ENCODE data around the gene BORCS8. TPM values are rescaled to one million over a fixed set of nuclear protein-coding genes. Genes with fewer than 3 reads are reported as not detected.
A peak's percentile ranks its signal among the peaks of the same experiment; 100 is the strongest.
"Not testable (repeated sequence)": the region's sequence is repeated elsewhere in the genome, so short reads cannot be mapped to it uniquely, and the experiment has no call there.

Gene BORCS8
- total and polyA plus RNA-seq, 7 experiments from 2014 or later = 21.9 to 48.2 (median 28.1) TPM

DNA sequence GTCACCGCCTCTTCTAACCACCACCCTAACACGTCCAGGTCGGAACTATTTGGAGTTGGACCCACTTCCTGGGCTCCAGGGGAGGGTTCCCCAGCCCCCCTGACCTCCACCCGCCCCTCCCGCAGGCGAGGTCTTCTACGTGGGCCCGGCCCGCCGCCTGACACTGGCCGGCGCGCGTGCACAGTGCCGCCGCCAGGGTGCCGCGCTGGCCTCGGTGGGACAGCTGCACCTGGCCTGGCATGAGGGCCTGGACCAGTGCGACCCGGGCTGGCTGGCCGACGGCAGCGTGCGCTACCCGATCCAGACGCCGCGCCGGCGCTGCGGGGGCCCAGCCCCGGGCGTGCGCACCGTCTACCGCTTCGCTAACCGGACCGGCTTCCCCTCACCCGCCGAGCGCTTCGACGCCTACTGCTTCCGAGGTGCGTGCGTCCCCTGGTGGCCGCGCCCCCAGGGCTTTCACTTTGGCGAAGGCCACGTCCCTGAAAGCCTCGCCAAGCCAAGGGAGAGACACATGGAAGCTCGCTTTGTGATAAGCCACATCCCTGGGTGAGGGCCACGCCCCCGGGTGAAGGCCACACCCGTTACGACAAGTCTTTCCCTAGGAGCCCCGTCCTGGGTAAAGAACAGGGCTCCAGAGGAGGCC lies 33.0 kb upstream of the BORCS8 start:
- H3K27ac Mint-ChIP-seq = peak overlapping the region in 1 of 9 donors; percentile 13
- ATAC-seq (peak; percentile 94), DNase-seq (peak; percentile 63 to 79 (median 75))
- H3K36me3 Mint-ChIP-seq = no peaks in the 10 kb centered on the region
- H3K4me1 Mint-ChIP-seq = peaks cover 0 to 4% (median 2%) of the 10 kb centered on the region in 7 donors
- H3K36me3 ChIP-seq (ENCODE audit: control insufficient read depth in 2 of 3, insufficient read depth in 3 of 3, low read length in 3 of 3) = no peaks in the 10 kb centered on the region
- peak overlapping the region; percentile 47 for H3K4me3 ChIP-seq (ENCODE audit: low read length)
- ChIA-PET CTCF (interaction anchor here (0.6 to 2.4 kb wide), 6 partner anchors 17 to 50 kb away, joined by 3 to 7 read pairs (median 4); partner anchors contain the start of gene BORCS8), POLR2A (interaction anchor here (1.8 kb wide), 1 partner anchor 32 kb away, joined by 4 read pairs; no protein-coding TSS in a partner anchor)
- no peak overlapping the region for H3K27ac ChIP-seq (ENCODE audit: low read depth, low read length)
- peaks cover 0 to 20% (median 7%) of the 10 kb centered on the region in 5 donors for H3K27me3 Mint-ChIP-seq
- H3K27me3 ChIP-seq (ENCODE audit: control insufficient read depth in 2 of 2, insufficient read depth in 2 of 2, low read length in 2 of 2) = no peaks in the 10 kb centered on the region
- no peaks in the 10 kb centered on the region for H3K9me3 ChIP-seq (ENCODE audit: control insufficient read depth in 2 of 3, low read length in 3 of 3)
- intact Hi-C loops (cut with micrococcal nuclease) = loop anchor here (1.0 to 2.0 kb wide), 6 partner anchors 32 to 172 kb away; partner anchors contain the start of genes BORCS8 (in 1 of the 2), RFXANK (in 1 of the 2) and TMEM161A (in 1 of the 2)
- H3K9me3 Mint-ChIP-seq = no peaks in the 10 kb centered on the region
- peak overlapping the region; percentile 45 to 85 (median 76) for H3K4me3 Mint-ChIP-seq
- peaks cover 0 to 9% of the 10 kb centered on the region in 2 donors for H3K4me1 ChIP-seq (ENCODE audit: control insufficient read depth in 2 of 2, insufficient read depth in 2 of 2, low read length in 2 of 2)

DNA sequence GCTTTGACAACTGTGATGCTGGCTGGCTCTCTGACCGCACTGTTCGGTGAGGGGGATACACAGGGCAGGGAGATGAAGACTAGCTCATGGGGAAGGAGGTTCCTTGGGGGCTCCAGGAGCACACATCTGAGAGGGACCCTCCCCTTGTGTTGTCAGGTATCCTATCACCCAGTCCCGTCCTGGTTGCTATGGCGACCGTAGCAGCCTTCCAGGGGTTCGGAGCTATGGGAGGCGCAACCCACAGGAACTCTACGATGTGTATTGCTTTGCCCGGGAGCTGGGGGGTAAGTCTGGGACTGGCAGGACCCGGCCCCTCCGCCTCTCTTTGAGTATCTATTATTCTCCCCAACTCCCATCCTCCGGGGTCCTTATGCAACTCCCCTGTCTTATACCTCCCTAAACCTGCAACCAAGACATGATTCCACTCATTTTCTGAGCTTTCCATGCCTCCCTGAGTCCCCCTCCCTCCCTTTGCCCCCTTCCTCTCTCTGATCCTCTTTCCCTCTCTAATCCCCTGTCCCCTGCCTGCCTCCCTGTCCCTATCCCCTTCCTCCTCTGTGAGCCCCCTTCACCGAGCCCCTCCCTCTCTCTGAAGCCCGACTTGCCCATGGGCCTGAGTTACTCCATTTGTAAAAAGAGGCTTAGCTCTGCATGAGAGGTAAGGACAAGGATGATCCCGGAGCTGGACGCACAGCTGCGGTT lies 32.3 kb upstream of the BORCS8 start:
- no peaks in the 10 kb centered on the region for H3K36me3 Mint-ChIP-seq
- peaks cover 0 to 4% (median 2%) of the 10 kb centered on the region in 7 donors for H3K4me1 Mint-ChIP-seq
- Histone ChIP-seq H3K36me3 (ENCODE audit: control insufficient read depth in 2 of 3, insufficient read depth in 3 of 3, low read length in 3 of 3) (no peaks in the 10 kb centered on the region), H3K27ac (ENCODE audit: low read depth, low read length) (no peak overlapping the region), H3K9me3 (ENCODE audit: control insufficient read depth in 2 of 3, low read length in 3 of 3) (no peaks in the 10 kb centered on the region), H3K4me3 (ENCODE audit: low read length) (peak overlapping the region; percentile 47), H3K4me1 (ENCODE audit: control insufficient read depth in 2 of 2, insufficient read depth in 2 of 2, low read length in 2 of 2) (peaks cover 0 to 9% of the 10 kb centered on the region in 2 donors), H3K27me3 (ENCODE audit: control insufficient read depth in 2 of 2, insufficient read depth in 2 of 2, low read length in 2 of 2) (no peaks in the 10 kb centered on the region)
- DNase-seq (no peak), ATAC-seq (no peak)
- peaks cover 0 to 20% (median 7%) of the 10 kb centered on the region in 5 donors for H3K27me3 Mint-ChIP-seq
- no peaks in the 10 kb centered on the region for H3K9me3 Mint-ChIP-seq
- intact Hi-C loops (cut with micrococcal nuclease) = loop anchor here (2.0 kb wide), 4 partner anchors 32 to 172 kb away; partner anchors contain the start of genes BORCS8 (in 1 of the 2), RFXANK (in 1 of the 2) and TMEM161A (in 1 of the 2)
- no peak overlapping the region for H3K27ac Mint-ChIP-seq
- H3K4me3 Mint-ChIP-seq = peak overlapping the region in 9 of 10 donors; percentile 10 to 81 (median 67)
- CTCF ChIA-PET = interaction anchor here (0.8 to 2.4 kb wide), 2 partner anchors 23 to 50 kb away, joined by 3 to 7 read pairs; no protein-coding TSS in a partner anchor
- POLR2A ChIA-PET = interaction anchor here (1.8 kb wide), 1 partner anchor 31 kb away, joined by 4 read pairs; no protein-coding TSS in a partner anchor

- no peak overlapping the region for H3K27ac Mint-ChIP-seq
- Histone ChIP-seq H3K4me3 (ENCODE audit: low read length) (no peak overlapping the region), H3K27me3 (ENCODE audit: control insufficient read depth in 2 of 2, insufficient read depth in 2 of 2, low read length in 2 of 2) (no peaks in the 10 kb centered on the region), H3K36me3 (ENCODE audit: control insufficient read depth in 2 of 3, insufficient read depth in 3 of 3, low read length in 3 of 3) (no peaks in the 10 kb centered on the region), H3K9me3 (ENCODE audit: control insufficient read depth in 2 of 3, low read length in 3 of 3) (no peaks in the 10 kb centered on the region), H3K27ac (ENCODE audit: low read depth, low read length) (no peak overlapping the region), H3K4me1 (ENCODE audit: control insufficient read depth in 2 of 2, insufficient read depth in 2 of 2, low read length in 2 of 2) (peaks cover 0 to 9% of the 10 kb centered on the region in 2 donors)
- H3K9me3 Mint-ChIP-seq = no peaks in the 10 kb centered on the region
- POLR2A ChIA-PET = no interaction called here
- DNase-seq (no peak), ATAC-seq (no peak)
- H3K4me3 Mint-ChIP-seq = peak overlapping the region in 4 of 10 donors; percentile 4 to 81 (median 29)
- peaks cover 0 to 4% (median 2%) of the 10 kb centered on the region in 7 donors for H3K4me1 Mint-ChIP-seq
- CTCF ChIA-PET = no interaction called here
- H3K27me3 Mint-ChIP-seq = peaks cover 0 to 17% (median 5%) of the 10 kb centered on the region in 5 donors
- no peaks in the 10 kb centered on the region for H3K36me3 Mint-ChIP-seq
- intact Hi-C loops (cut with micrococcal nuclease) = loop anchor here (2.0 kb wide), 4 partner anchors 31 to 171 kb away; partner anchors contain the start of genes BORCS8 (in 1 of the 2), RFXANK (in 1 of the 2) and TMEM161A (in 1 of the 2)
Measured at GRCh38 chr19:19223636-19224035, 31.7 kb upstream of the BORCS8 start.

GRCh38 chr19:19223060-19223459 lies 31.1 kb upstream of the BORCS8 start:
- peaks cover 0 to 17% (median under 1%) of the 10 kb centered on the region in 5 donors for H3K27me3 Mint-ChIP-seq
- H3K27ac ChIP-seq (ENCODE audit: low read depth, low read length) = no peak overlapping the region
- no peak for ATAC-seq
- intact Hi-C loops (cut with micrococcal nuclease) = no loop called here
- CTCF ChIA-PET = no interaction called here
- H3K4me3 Mint-ChIP-seq = no peak overlapping the region
- peaks cover 0 to 9% of the 10 kb centered on the region in 2 donors for H3K4me1 ChIP-seq (ENCODE audit: control insufficient read depth in 2 of 2, insufficient read depth in 2 of 2, low read length in 2 of 2)
- H3K4me1 Mint-ChIP-seq = peaks cover 0 to 4% (median 2%) of the 10 kb centered on the region in 7 donors
- H3K36me3 ChIP-seq (ENCODE audit: control insufficient read depth in 2 of 3, insufficient read depth in 3 of 3, low read length in 3 of 3) = no peaks in the 10 kb centered on the region
- POLR2A ChIA-PET = no interaction called here
- DNase-seq = no peak
- H3K36me3 Mint-ChIP-seq = no peaks in the 10 kb centered on the region
- no peaks in the 10 kb centered on the region for H3K9me3 ChIP-seq (ENCODE audit: control insufficient read depth in 2 of 3, low read length in 3 of 3)
- H3K27ac Mint-ChIP-seq = no peak overlapping the region
- H3K27me3 ChIP-seq (ENCODE audit: control insufficient read depth in 2 of 2, insufficient read depth in 2 of 2, low read length in 2 of 2) = no peaks in the 10 kb centered on the region
- H3K9me3 Mint-ChIP-seq = no peaks in the 10 kb centered on the region
- no peak overlapping the region for H3K4me3 ChIP-seq (ENCODE audit: low read length)

DNA sequence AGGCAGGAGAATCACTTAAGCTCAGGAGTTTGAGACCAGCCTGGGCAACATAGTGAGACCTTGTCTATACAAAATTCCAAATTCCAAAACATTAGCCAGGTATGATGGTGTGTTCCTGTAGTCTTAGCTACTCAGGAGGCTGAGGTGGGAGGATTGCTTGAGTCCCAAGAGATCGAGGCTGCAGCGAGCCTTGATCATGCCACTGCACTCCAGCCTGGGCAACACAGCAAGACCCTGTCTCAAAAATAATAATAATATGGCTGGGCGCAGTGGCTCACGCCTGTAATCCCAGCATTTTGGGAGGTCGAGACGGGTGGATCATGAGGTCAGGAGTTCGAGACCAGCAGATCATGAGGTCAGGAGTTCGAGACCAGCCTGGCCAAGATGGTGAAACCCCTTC lies 29.0 kb upstream of the BORCS8 start:
- POLR2A ChIA-PET; H3K9me3 Mint-ChIP-seq; ATAC-seq; H3K36me3 ChIP-seq (ENCODE audit: control insufficient read depth in 2 of 3, insufficient read depth in 3 of 3, low read length in 3 of 3); H3K4me3 Mint-ChIP-seq; H3K27ac Mint-ChIP-seq; H3K27me3 ChIP-seq (ENCODE audit: control insufficient read depth in 2 of 2, insufficient read depth in 2 of 2, low read length in 2 of 2); H3K4me3 ChIP-seq (ENCODE audit: low read length); H3K9me3 ChIP-seq (ENCODE audit: control insufficient read depth in 2 of 3, low read length in 3 of 3); H3K4me1 Mint-ChIP-seq; intact Hi-C loops (cut with micrococcal nuclease); H3K4me1 ChIP-seq (ENCODE audit: control insufficient read depth in 2 of 2, insufficient read depth in 2 of 2, low read length in 2 of 2); H3K27ac ChIP-seq (ENCODE audit: low read depth, low read length); DNase-seq; H3K36me3 Mint-ChIP-seq: not testable (repeated sequence)
- H3K27me3 Mint-ChIP-seq = peaks cover 0 to 18% (median 12%) of the 10 kb centered on the region in 5 donors
- CTCF ChIA-PET = interaction anchor here (0.6 kb wide), 1 partner anchor 18 kb away, joined by 3 read pairs; the partner anchor contains the start of gene NR2C2AP

DNA sequence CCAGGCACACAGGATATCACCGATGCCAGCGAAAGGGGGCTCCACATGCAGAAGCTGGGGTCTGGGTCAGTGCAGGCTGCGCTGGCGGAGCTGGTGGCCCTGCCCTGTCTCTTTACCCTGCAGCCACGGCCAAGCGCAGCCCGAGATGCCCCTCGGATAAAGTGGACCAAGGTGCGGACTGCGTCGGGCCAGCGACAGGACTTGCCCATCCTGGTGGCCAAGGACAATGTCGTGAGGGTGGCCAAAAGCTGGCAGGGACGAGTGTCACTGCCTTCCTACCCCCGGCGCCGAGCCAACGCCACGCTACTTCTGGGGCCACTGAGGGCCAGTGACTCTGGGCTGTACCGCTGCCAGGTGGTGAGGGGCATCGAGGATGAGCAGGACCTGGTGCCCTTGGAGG lies 27.0 kb upstream of the BORCS8 start:
- Histone ChIP-seq H3K27ac (ENCODE audit: low read depth, low read length) (no peak overlapping the region), H3K4me3 (ENCODE audit: low read length) (no peak overlapping the region), H3K9me3 (ENCODE audit: control insufficient read depth in 2 of 3, low read length in 3 of 3) (no peaks in the 10 kb centered on the region), H3K27me3 (ENCODE audit: control insufficient read depth in 2 of 2, insufficient read depth in 2 of 2, low read length in 2 of 2) (peaks cover 0 to 2% of the 10 kb centered on the region in 2 donors), H3K4me1 (ENCODE audit: control insufficient read depth in 2 of 2, insufficient read depth in 2 of 2, low read length in 2 of 2) (no peaks in the 10 kb centered on the region), H3K36me3 (ENCODE audit: control insufficient read depth in 2 of 3, insufficient read depth in 3 of 3, low read length in 3 of 3) (no peaks in the 10 kb centered on the region)
- POLR2A ChIA-PET = no interaction called here
- Mint-ChIP-seq H3K4me3 (no peak overlapping the region), H3K9me3 (peaks cover 0 to 2% (median 0%) of the 10 kb centered on the region in 11 donors), H3K36me3 (peaks cover 0 to 5% (median 0%) of the 10 kb centered on the region in 5 donors), H3K4me1 (peaks cover 0 to 8% (median 0%) of the 10 kb centered on the region in 7 donors), H3K27ac (no peak overlapping the region), H3K27me3 (peaks cover 19 to 31% (median 27%) of the 10 kb centered on the region in 5 donors)
- ATAC-seq = no peak
- no peak for DNase-seq
- intact Hi-C loops (cut with micrococcal nuclease) = no loop called here
- CTCF ChIA-PET = no interaction called here
